Muscle layer of duodenum (tissue), 2 donors: ENCODE data around the gene PAPPA2.

Experiments
- H3K27ac ChIP-seq: one replicate; pipeline ENCODE4 v1.7.0; 2013; ENCODE audit warnings: mild to moderate bottlenecking, low read length
- H3K27me3 ChIP-seq: one replicate; pipeline ENCODE4 v1.7.0; 2013; ENCODE audit warnings: low read depth, mild to moderate bottlenecking, control low read depth, low read length
- H3K36me3 ChIP-seq, 2 donors: one replicate each; pipeline ENCODE4 v1.7.0; 2013; ENCODE audit warnings: low read length in 2 of 2, control low read depth in 1 of 2, mild to moderate bottlenecking in 1 of 2; ENCODE audit not compliant: insufficient read depth in 2 of 2, control insufficient read depth in 1 of 2
- H3K4me1 ChIP-seq, 2 donors: one replicate each; pipeline ENCODE4 v1.7.0; 2013; ENCODE audit warnings: low read length in 2 of 2, mild to moderate bottlenecking in 2 of 2, control low read depth in 1 of 2, moderate library complexity in 1 of 2; ENCODE audit not compliant: insufficient read depth in 2 of 2, control insufficient read depth in 1 of 2
- H3K4me3 ChIP-seq, 2 donors: one replicate each; pipeline ENCODE4 v1.7.0; 2013; ENCODE audit warnings: low read length in 2 of 2, low read depth in 1 of 2, mild to moderate bottlenecking in 1 of 2
- H3K9me3 ChIP-seq, 2 donors: one replicate each; pipeline ENCODE4 v1.7.0; 2013; ENCODE audit warnings: low read length in 2 of 2, control low read depth in 1 of 2, mild to moderate bottlenecking in 1 of 2; ENCODE audit not compliant: control insufficient read depth in 1 of 2
- donor health status: healthy.

The PAPPA2 gene

DNA sequence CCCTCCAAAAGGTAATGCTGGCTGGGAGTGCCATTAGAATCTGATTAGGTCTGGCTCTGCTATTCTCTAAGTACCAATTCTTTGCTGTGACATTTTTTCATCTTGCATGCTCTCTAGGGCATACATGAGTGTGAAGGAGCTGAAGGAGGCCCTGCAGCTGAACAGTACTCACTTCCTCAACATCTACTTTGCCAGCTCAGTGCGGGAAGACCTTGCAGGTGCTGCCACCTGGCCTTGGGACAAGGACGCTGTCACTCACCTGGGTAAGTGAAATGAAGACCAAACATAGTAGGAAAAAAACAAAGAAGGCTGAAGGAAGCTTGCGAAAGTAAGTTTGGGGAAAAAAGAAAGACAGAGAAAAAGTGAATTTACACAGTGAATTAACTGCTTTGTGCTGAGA lies 207.9 kb downstream of the PAPPA2 start:
- Histone ChIP-seq H3K36me3 (no peaks in the 10 kb centered on the region), H3K27me3 (no peaks in the 10 kb centered on the region), H3K9me3 (no peaks in the 10 kb centered on the region), H3K4me3 (no peak overlapping the region), H3K4me1 (no peaks in the 10 kb centered on the region), H3K27ac (no peak overlapping the region)

DNA sequence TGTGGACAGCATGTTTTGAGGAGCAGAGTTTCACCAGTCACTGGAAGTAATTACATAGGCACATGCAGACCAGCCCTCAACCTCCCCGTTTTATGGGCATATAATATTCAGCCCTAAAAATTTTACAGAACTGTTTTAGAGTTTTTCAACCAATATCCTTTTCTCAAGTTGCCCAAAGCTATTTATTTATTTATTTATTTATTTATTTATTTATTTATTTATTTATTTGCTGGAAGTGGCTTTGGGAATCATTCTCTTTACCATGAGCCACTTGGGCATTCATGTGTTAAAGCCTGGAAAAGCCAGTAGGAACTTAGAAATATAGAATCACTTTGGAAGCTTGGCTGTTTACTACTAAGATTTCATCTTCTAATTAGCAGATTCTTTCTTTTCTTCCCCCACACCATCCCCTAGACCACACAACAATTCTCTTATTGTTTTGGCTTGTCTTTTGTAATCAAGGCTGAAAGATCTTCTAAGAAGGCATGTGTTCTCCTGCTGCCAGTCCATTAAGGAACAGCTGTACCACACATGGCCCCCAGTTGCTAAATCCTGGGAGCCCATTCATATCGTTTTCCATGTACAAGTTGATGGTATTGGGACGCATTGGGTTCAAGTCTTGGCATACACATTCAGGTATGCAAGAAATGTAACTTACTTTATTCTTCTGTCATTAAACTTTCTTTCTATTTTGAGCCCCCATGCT lies 220.0 kb downstream of the PAPPA2 start:
- Histone ChIP-seq H3K27me3 (no peaks in the 10 kb centered on the region), H3K4me1 (no peaks in the 10 kb centered on the region), H3K4me3 (no peak overlapping the region), H3K36me3 (no peaks in the 10 kb centered on the region), H3K9me3 (no peaks in the 10 kb centered on the region), H3K27ac (no peak overlapping the region)

DNA sequence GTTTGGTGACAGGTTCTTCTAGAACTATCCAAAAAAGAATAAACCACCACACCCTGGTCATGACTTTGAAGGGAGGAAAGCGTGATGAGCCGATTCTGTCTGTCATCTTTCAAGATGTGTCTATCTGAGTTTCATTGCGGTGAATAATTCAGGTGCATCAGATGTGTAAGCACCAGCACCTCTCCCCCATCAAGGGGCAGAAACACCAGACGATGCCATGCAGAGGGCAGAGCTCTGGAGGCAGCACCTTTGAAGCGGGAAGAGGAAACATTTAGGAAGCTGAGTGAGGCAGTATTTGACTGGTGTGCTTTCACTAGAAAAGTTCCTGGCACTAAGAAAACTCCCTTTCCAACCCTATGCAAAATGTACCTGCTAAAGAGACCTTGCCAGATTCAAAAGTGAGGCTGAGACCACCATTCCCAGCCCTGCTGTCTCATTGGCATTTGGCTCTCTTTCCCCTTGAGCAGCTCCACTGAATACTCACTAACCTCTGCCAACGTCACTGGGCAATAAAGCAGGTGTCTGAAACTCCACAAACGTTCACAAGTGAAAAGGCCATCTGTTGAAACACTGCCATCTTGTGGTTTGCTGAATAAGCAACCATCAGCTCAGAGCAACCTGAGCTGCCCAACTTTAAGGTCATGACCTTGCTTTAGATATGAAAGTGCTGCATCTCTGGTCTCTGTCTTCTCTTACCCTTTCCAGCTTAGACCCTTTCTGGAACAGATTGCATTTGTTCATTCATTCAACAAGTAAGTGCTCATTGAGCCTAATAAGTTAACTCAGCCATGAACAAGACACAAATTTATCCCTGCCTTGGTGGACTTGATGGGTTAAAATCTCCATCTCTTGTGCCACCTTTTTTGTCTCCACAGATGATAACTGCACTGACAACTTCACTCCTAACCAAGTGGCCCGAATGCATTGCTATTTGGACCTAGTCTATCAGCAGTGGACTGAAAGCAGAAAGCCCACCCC lies 228.6 kb downstream of the PAPPA2 start:
- Histone ChIP-seq H3K27ac (no peak overlapping the region), H3K4me3 (no peak overlapping the region), H3K36me3 (no peaks in the 10 kb centered on the region), H3K9me3 (no peaks in the 10 kb centered on the region), H3K27me3 (no peaks in the 10 kb centered on the region), H3K4me1 (peaks cover 0 to 5% of the 10 kb centered on the region in 2 donors)

DNA sequence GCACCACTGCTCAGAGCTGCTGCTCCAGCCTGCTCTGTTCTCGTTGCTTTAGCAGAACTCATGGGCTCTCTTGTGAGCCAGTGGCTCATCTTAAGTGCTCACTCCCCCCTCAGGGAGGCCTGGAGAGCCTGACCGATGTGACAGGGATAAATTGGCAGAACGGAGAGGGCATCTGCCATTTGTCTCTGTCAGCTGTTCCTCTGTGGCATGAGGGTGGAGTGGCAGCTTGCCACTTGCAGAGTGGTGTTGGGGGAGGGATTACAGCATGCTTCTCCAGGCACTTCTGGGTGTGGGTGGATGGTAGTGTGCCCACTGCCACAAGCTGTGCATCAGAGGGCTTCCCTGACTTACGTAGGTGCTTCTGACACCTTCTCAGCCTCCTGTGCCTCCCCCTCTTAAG lies 229.5 kb downstream of the PAPPA2 start:
- no peak overlapping the region for H3K4me3 ChIP-seq
- no peak overlapping the region for H3K27ac ChIP-seq
- no peaks in the 10 kb centered on the region for H3K9me3 ChIP-seq
- no peaks in the 10 kb centered on the region for H3K36me3 ChIP-seq
- H3K27me3 ChIP-seq, result no peaks in the 10 kb centered on the region
- H3K4me1 ChIP-seq, result peaks cover 0 to 5% of the 10 kb centered on the region in 2 donors

DNA sequence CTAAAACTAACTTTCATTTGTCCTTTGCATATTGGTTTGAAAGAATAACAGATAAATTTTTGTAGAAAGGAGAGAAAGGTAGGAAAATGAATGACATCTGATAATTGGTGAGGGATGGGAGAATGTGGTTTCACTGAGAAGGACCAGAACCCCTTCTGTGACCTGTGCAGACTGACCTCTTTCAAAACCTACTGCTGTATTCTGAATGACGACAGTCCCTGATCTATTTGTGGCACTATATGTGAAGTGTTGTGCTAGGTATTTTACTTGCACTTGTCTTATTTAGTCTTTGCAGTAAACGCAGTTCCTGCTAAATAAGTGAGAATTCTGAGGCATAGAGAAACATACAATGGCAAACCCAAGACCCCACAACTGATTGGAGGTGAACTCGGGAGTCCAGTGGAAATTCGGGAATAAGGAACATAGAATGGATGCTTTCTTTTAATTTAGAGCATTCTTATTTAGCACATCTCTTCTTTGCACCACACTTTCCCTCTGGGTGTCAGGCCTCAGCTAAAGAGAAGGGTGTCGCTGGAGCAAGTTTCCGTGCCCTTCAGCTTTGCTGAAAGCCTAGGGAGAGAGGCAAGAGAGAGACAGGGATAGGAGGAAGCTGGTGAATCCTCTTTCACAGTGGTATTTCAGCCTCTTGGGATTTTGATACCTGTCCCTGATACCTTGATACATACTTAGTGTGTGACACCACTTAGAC lies 230.2 kb downstream of the PAPPA2 start:
- Histone ChIP-seq H3K36me3 (no peaks in the 10 kb centered on the region), H3K27ac (peak overlapping the region; percentile 50), H3K9me3 (no peaks in the 10 kb centered on the region), H3K4me3 (no peak overlapping the region), H3K4me1 (peaks cover 0 to 5% of the 10 kb centered on the region in 2 donors), H3K27me3 (no peaks in the 10 kb centered on the region)

DNA sequence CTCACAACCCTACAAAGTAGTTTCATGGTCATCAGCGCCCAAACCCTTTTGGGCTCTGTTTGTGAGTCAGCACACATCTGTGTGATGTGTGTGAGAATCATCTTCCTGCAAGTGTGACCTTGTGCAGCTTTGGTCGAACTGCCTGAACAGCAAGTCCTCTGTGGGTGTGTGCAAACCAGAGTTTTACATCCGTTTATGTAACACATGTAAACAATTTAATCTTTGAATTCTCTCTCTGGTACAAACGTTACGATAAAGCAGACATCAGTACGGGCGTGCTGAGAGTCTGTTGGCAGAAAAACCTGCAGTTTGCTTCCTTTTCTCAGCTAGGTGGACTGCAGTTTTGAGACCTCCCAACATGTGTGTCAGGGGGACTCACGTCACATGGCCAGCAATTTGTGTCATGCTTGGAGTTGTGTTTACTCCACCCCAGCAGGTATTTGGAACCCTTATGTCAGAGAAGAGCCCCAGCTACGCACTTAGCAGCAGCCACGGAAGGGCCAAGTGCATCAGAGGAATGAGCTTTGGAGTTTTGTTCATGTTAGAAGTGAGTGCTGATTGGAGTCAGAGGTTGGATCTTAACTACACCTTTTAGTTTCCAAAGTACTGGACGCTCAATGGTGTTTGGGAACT lies 230.8 kb downstream of the PAPPA2 start:
- Histone ChIP-seq H3K9me3 (no peaks in the 10 kb centered on the region), H3K4me1 (peaks cover 0 to 5% of the 10 kb centered on the region in 2 donors), H3K27me3 (no peaks in the 10 kb centered on the region), H3K27ac (peak overlapping the region; percentile 50), H3K4me3 (peak overlapping the region in 1 of 2 donors; percentile 19), H3K36me3 (no peaks in the 10 kb centered on the region)

DNA sequence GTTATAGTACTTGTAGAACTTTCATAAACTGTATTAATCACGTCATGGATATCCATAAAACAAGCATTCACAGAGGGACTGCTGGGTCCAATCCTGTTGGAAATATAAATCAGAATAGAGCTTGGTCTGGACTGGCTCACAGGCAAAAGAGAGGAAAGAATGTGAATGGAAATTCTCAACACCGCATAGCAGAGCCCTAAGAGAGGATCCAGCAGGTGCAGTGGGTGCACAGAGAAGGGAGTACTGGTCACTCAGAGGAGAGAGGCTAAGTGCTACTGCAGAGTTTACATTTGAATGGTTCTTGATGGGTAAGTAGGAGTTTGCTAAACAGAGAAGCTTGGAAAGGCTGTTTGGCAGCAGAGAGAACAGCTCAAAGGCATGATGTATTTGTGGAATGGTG lies 231.7 kb downstream of the PAPPA2 start:
- no peaks in the 10 kb centered on the region for H3K36me3 ChIP-seq
- H3K27me3 ChIP-seq, result no peaks in the 10 kb centered on the region
- no peak overlapping the region for H3K4me3 ChIP-seq
- H3K9me3 ChIP-seq, result no peaks in the 10 kb centered on the region
- peak overlapping the region; percentile 50 for H3K27ac ChIP-seq
- H3K4me1 ChIP-seq, result peaks cover 0 to 5% of the 10 kb centered on the region in 2 donors

DNA sequence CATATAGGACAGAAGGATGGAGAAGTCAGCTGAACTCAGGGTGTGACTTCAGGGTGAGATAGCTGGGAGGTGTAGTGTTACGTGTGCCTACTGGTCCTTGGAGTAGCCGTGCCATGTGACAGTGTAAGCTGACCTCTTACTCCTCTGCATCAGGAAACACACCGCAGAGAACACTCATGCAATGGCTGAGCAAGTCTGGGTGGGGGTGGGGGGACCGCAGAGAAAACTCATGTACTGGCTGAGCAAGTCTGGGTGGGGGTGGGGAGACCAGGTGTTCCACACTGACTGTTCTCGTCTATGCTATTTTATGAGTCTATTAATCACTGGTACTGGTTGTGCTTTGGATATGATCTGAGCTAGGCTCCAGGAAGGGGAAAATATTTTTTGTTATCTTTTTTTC lies 233.1 kb downstream of the PAPPA2 start:
- no peak overlapping the region for H3K27ac ChIP-seq
- H3K27me3 ChIP-seq, result no peaks in the 10 kb centered on the region
- H3K9me3 ChIP-seq, result no peaks in the 10 kb centered on the region
- H3K4me3 ChIP-seq, result no peak overlapping the region
- no peaks in the 10 kb centered on the region for H3K36me3 ChIP-seq
- peaks cover 0 to 5% of the 10 kb centered on the region in 2 donors for H3K4me1 ChIP-seq

DNA sequence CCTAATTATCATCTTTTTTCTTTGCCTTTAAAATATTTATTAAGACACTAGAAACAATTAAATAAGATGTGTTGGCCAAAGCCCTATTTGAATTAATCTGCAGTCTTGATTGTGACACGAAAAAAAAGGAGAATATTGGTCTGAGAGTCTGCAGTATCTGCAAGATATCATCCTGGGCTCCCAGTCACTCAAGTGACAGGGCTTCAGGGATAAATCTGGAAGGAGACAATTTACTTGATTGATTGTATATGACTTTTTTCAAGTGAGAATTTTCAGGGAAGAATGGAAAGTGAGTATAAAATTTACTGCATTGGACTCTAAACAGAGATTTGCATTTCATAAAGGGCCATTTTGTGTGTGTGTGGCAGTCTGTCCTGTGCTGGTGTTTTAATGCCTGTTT lies 233.7 kb downstream of the PAPPA2 start:
- no peak overlapping the region for H3K27ac ChIP-seq

DNA sequence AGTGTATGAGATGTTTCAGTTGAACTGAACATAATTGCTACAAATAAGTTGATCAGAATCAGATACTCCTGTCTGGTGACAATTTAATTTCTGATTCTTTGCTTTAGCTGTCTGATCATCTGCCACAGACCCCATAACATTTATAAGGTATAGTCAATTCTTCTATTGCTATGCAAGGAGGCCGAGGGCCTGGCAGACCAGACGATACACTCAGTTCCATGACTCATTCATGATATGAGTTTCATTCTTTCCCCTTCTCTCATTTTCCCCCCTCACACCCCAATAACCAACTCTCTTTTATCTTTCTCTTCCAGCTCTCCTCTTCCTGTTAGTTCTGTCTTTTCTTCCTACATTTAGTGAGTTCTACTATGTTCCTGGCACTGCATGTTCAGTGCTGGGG lies 236.8 kb downstream of the PAPPA2 start:
- H3K4me1 ChIP-seq, result no peaks in the 10 kb centered on the region
- no peaks in the 10 kb centered on the region for H3K27me3 ChIP-seq
- H3K4me3 ChIP-seq, result no peak overlapping the region
- no peak overlapping the region for H3K27ac ChIP-seq
- no peaks in the 10 kb centered on the region for H3K36me3 ChIP-seq
- no peaks in the 10 kb centered on the region for H3K9me3 ChIP-seq

More for the DNA sequence above, 233.7 kb downstream of the PAPPA2 start:
- Histone ChIP-seq H3K4me3 (no peak overlapping the region), H3K4me1 (peaks cover 0 to 5% of the 10 kb centered on the region in 2 donors), H3K36me3 (no peaks in the 10 kb centered on the region), H3K27me3 (no peaks in the 10 kb centered on the region), H3K9me3 (no peaks in the 10 kb centered on the region)
